Measurements from ENCODE around the gene CDK5RAP3. TPM values are rescaled to one million over a fixed set of nuclear protein-coding genes. Genes with fewer than 3 reads are reported as not detected.
A peak's percentile ranks its signal among the peaks of the same experiment; 100 is the strongest.

The CDK5RAP3 gene
- total RNA-seq, 1 donor from 2014 or later, result 344 TPM

DNA sequence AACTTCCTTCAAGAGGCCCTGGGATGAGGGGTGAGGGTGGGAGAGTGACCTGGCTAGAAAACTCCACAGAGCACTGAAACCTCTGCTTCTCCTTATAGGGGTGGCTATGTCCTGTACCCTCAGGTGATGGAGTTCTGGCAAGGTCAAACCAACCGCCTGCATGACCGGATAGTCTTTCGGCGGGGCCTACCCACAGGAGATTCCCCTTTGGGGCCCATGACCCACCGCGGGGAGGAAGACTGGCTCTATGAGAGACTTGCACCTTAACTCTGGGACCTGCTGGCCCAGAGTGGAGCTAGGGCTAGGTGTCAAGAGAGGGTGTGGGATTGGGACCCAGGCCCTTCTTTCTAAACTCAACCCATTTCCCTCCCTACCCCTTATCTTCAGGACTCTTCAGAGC is 24.4 kb upstream of the CDK5RAP3 start:
- DNase-seq (ENCODE audit: low spot score, unreplicated experiment), result no peak
- H3K27me3 Mint-ChIP-seq, result no peaks in the 10 kb centered on the region
- peaks cover 1% of the 10 kb centered on the region for H3K36me3 Mint-ChIP-seq (ENCODE audit: insufficient read depth)
- H3K4me1 Mint-ChIP-seq (ENCODE audit: low read depth), result peaks cover 24% of the 10 kb centered on the region
- H3K4me3 Mint-ChIP-seq (ENCODE audit: low read depth), result no peak overlapping the region
- TF ChIP-seq, protein P1, sequence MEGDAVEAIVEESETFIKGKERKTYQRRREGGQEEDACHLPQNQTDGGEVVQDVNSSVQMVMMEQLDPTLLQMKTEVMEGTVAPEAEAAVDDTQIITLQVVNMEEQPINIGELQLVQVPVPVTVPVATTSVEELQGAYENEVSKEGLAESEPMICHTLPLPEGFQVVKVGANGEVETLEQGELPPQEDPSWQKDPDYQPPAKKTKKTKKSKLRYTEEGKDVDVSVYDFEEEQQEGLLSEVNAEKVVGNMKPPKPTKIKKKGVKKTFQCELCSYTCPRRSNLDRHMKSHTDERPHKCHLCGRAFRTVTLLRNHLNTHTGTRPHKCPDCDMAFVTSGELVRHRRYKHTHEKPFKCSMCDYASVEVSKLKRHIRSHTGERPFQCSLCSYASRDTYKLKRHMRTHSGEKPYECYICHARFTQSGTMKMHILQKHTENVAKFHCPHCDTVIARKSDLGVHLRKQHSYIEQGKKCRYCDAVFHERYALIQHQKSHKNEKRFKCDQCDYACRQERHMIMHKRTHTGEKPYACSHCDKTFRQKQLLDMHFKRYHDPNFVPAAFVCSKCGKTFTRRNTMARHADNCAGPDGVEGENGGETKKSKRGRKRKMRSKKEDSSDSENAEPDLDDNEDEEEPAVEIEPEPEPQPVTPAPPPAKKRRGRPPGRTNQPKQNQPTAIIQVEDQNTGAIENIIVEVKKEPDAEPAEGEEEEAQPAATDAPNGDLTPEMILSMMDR (IDR thresholded peaks at IDR 0.05; ENCODE audit: unreplicated experiment), result no peak
- peak overlapping the region; percentile 92 for H3K27ac Mint-ChIP-seq
- H3K9me3 Mint-ChIP-seq (ENCODE audit: low read depth), result no peaks in the 10 kb centered on the region

DNA sequence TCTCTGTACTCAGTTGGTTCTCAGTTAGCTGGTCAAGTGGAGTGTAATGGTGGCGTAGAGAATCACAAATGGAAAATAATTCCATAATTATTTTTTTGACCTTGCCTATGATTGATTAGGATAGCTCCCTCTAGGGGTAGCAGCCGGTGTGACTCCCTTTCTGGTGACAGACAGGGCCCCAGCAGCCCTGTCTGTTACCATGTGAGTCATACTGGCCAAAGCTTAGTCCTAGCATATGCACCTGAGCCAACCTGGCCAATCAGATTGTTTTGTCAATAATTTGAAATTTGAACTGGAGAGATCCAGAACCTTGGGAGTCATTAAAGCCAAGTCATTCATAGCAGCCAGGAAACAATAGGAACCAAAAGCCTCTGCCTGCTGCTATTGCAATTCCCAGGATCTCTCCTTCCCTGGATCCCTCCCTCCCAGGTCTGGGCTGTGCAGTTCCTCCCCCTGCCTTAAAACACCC is 23.9 kb upstream of the CDK5RAP3 start:
- peaks cover 23% of the 10 kb centered on the region for H3K4me1 Mint-ChIP-seq (ENCODE audit: low read depth)
- TF ChIP-seq, protein P1 (IDR thresholded peaks at IDR 0.05; ENCODE audit: unreplicated experiment), result peak; percentile 84
- H3K9me3 Mint-ChIP-seq (ENCODE audit: low read depth), result no peaks in the 10 kb centered on the region
- peak; percentile 54 for DNase-seq (ENCODE audit: low spot score, unreplicated experiment)
- H3K27me3 Mint-ChIP-seq, result no peaks in the 10 kb centered on the region
- H3K36me3 Mint-ChIP-seq (ENCODE audit: insufficient read depth), result peaks cover 4% of the 10 kb centered on the region
- H3K4me3 Mint-ChIP-seq (ENCODE audit: low read depth), result no peak overlapping the region
- H3K27ac Mint-ChIP-seq, result peak overlapping the region; percentile 92

DNA sequence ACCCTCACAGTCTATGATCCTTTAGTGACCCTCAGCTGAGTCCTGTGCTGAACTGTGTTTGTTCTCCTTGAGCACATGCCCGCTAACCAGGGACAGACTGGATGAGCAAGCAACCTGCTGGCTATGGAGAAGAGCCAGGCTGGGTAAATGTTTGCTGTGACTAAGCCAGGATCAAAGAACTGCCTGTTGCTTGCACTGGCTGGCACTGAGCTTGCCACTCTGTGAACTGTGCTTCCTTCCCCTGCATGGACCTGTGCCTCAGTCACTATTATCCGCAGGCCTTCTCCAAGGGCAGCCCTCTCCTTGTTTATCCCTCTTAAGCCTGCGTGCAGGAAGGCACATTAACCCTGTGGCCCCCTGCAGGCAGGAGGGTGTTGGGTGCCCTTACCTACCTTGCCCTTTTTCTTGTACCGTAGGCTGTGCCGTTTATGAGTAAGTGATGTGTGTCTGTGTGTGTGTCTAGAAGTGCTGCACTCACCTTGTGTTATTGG is 22.2 kb upstream of the CDK5RAP3 start:
- TF ChIP-seq, protein P1 (IDR thresholded peaks at IDR 0.05; ENCODE audit: unreplicated experiment), result no peak
- Mint-ChIP-seq H3K27ac (peak overlapping the region; percentile 39), H3K4me1 (ENCODE audit: low read depth) (peaks cover 21% of the 10 kb centered on the region), H3K9me3 (ENCODE audit: low read depth) (no peaks in the 10 kb centered on the region), H3K4me3 (ENCODE audit: low read depth) (no peak overlapping the region), H3K36me3 (ENCODE audit: insufficient read depth) (peaks cover 8% of the 10 kb centered on the region), H3K27me3 (no peaks in the 10 kb centered on the region)
- no peak for DNase-seq (ENCODE audit: low spot score, unreplicated experiment)

DNA sequence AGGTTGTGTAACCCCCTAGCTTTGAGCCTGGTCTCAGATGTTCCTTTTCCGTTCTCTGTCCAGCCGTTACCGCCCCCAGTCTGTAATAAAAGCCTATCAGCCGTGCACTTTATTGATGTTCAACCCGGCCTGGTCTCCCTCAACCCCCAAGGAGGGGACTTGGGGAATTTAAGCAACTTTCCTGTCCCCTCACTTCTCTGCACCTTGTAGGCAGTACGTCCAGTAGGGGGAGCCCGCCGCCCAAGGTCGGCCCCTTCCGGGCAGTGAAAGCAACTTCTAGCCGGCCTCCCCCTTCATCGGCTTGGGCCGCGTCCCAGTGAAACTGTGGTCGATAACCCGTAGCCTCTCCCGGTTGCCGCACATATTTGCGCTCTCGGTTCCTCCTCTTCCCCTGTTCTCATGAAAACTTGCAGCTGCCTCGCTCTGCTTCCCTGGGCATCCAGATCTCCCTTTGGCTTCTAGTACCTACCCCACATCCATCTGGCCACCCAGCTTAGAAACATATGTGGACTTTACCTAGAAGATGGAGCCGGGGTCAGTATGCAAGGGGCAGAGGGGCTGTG is 21.6 kb upstream of the CDK5RAP3 start:
- no peaks in the 10 kb centered on the region for H3K9me3 Mint-ChIP-seq (ENCODE audit: low read depth)
- TF ChIP-seq, protein P1 (IDR thresholded peaks at IDR 0.05; ENCODE audit: unreplicated experiment), result peak; percentile 95
- H3K27ac Mint-ChIP-seq, result peak overlapping the region; percentile 51
- H3K27me3 Mint-ChIP-seq, result no peaks in the 10 kb centered on the region
- peak; percentile 94 for DNase-seq (ENCODE audit: low spot score, unreplicated experiment)
- H3K4me3 Mint-ChIP-seq (ENCODE audit: low read depth), result no peak overlapping the region
- peaks cover 8% of the 10 kb centered on the region for H3K36me3 Mint-ChIP-seq (ENCODE audit: insufficient read depth)
- peaks cover 23% of the 10 kb centered on the region for H3K4me1 Mint-ChIP-seq (ENCODE audit: low read depth)

DNA sequence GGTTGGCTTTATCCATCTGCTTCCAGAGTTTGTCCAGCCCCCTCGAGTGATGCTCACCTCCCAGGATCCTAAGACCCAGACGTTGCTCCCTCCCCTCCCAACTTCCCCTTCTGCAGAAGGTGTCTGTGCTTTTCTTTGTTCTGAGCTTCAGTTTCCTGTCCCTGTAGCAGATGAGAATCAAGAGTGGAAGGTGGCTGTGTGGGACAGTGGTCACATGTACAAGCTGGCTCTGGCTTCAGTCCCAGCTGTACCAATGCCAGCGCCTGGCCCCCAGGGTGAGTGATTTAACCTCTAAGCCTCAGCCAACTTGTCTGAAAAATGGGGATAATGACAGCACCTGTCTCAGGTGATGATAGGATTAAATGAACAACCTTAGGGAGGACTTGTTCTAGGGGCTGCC is 21.0 kb upstream of the CDK5RAP3 start:
- H3K4me1 Mint-ChIP-seq (ENCODE audit: low read depth), result peaks cover 26% of the 10 kb centered on the region
- H3K27me3 Mint-ChIP-seq, result no peaks in the 10 kb centered on the region
- no peak for DNase-seq (ENCODE audit: low spot score, unreplicated experiment)
- peak overlapping the region; percentile 56 for H3K27ac Mint-ChIP-seq
- no peak overlapping the region for H3K4me3 Mint-ChIP-seq (ENCODE audit: low read depth)
- TF ChIP-seq, protein P1 (IDR thresholded peaks at IDR 0.05; ENCODE audit: unreplicated experiment), result no peak
- H3K36me3 Mint-ChIP-seq (ENCODE audit: insufficient read depth), result peaks cover 10% of the 10 kb centered on the region
- H3K9me3 Mint-ChIP-seq (ENCODE audit: low read depth), result no peaks in the 10 kb centered on the region
